WTC11 (cell line): ENCODE data around the gene ANO1.

ENCODE experiments used
- ESRRA ChIP-seq: sonication (generic); formaldehyde crosslinking; IDR thresholded peaks from 2 replicates; pipeline ENCODE4 v1.8.1; 2022; ENCODE audit warnings: mild to moderate bottlenecking, missing genetic modification reagents, borderline replicate concordance
- NR1H2 ChIP-seq: sonication (generic); formaldehyde crosslinking; IDR thresholded peaks from 2 replicates; pipeline ENCODE4 v1.9.0; 2021; ENCODE audit warnings: mild to moderate bottlenecking, moderate library complexity, missing genetic modification reagents
- SP1 ChIP-seq: sonication (generic); formaldehyde crosslinking; conservative IDR thresholded peaks from 2 replicates; pipeline ENCODE4 v1.8.1; 2022; ENCODE audit warnings: missing genetic modification reagents
- ZBTB21 ChIP-seq: sonication (generic); formaldehyde crosslinking; IDR thresholded peaks from 2 replicates; pipeline ENCODE4 v1.8.1; 2023; ENCODE audit warnings: mild to moderate bottlenecking, missing genetic modification reagents, borderline replicate concordance
- ZNF263 ChIP-seq: sonication (generic); formaldehyde crosslinking; IDR thresholded peaks from 2 replicates; pipeline ENCODE4 v1.8.1; 2022; ENCODE audit warnings: low read depth, mild to moderate bottlenecking, moderate library complexity, missing genetic modification reagents
- TF ChIP-seq, protein P1 (sequence below): fragments of 200-600 bp; IDR thresholded peaks from 2 replicates; pipeline ENCODE4 v1.8.0; 2022; ENCODE audit warnings: antibody characterized with exemption

DNA sequence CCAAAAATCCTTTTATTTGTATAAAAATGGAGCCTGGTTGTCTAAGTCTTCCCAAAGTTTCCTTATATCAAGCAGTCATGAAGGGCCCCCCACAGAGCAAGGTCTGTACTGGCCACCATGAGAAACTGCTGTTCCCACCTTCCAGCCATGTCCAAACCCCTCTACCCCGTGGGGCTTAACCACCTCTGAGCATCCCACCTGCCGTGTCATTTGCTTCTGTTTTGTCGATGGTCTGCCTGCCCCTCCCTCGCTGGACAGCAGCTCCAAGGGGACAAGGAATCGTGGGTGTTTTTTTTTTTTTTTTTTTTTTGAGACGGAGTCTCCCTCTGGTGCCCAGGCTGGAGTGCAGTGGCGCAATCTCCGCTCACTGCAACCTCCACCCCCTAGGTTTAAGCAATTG lies 11.1 kb upstream of the ANO1 start:
- TF ChIP-seq, protein P1, sequence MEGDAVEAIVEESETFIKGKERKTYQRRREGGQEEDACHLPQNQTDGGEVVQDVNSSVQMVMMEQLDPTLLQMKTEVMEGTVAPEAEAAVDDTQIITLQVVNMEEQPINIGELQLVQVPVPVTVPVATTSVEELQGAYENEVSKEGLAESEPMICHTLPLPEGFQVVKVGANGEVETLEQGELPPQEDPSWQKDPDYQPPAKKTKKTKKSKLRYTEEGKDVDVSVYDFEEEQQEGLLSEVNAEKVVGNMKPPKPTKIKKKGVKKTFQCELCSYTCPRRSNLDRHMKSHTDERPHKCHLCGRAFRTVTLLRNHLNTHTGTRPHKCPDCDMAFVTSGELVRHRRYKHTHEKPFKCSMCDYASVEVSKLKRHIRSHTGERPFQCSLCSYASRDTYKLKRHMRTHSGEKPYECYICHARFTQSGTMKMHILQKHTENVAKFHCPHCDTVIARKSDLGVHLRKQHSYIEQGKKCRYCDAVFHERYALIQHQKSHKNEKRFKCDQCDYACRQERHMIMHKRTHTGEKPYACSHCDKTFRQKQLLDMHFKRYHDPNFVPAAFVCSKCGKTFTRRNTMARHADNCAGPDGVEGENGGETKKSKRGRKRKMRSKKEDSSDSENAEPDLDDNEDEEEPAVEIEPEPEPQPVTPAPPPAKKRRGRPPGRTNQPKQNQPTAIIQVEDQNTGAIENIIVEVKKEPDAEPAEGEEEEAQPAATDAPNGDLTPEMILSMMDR = no peak
- TF ChIP-seq ZNF263 = no peak
- TF ChIP-seq NR1H2 (CRISPR knock-in tag) = no peak
- no peak for TF ChIP-seq SP1 (CRISPR knock-in tag)
- no peak for TF ChIP-seq ZBTB21 (CRISPR knock-in tag)
- no peak for TF ChIP-seq ESRRA (CRISPR knock-in tag)
